GM23248 (cell line): ENCODE measurements around the gene THADA.

Source experiments
- EZH2 ChIP-seq: fragments of 200-600 bp; sonication (generic); IDR thresholded peaks from 2 replicates; pipeline ENCODE4 v1.6.1; 2018; ENCODE audit warnings: antibody characterized with exemption, mild to moderate bottlenecking; ENCODE audit not compliant: insufficient read depth, poor library complexity, severe bottlenecking
- EZH2phosphoT487 ChIP-seq: fragments of 200-600 bp; sonication (generic); IDR thresholded peaks from 2 replicates; pipeline ENCODE4 v1.6.1; 2018; ENCODE audit warnings: antibody characterized with exemption, moderate library complexity, mild to moderate bottlenecking, low read depth; ENCODE audit not compliant: insufficient read depth

- TF ChIP-seq EZH2phosphoT487 (no peak), EZH2 (no peak)
Observed at GRCh38 chr2:43262951-43263350, 332.9 kb downstream of the THADA start.
